Erythroblast (primary cell): ENCODE measurements around the gene CFAP119.

Experiments
- DNase-seq, 2 experiments: peaks; one replicate each; lab custom pipeline; 2025; lab: John Stamatoyannopoulos, UW
- GATA1 ChIP-seq: IDR thresholded peaks from 2 replicates; pipeline ENCODE4 v1.6.1; 2011; ENCODE audit warnings: low read depth, mild to moderate bottlenecking, control low read depth, low read length, moderate library complexity
- POLR2A ChIP-seq: IDR thresholded peaks from 2 replicates; pipeline ENCODE4 v1.6.1; 2011; ENCODE audit warnings: mild to moderate bottlenecking, low read length

Gene CFAP119

DNA sequence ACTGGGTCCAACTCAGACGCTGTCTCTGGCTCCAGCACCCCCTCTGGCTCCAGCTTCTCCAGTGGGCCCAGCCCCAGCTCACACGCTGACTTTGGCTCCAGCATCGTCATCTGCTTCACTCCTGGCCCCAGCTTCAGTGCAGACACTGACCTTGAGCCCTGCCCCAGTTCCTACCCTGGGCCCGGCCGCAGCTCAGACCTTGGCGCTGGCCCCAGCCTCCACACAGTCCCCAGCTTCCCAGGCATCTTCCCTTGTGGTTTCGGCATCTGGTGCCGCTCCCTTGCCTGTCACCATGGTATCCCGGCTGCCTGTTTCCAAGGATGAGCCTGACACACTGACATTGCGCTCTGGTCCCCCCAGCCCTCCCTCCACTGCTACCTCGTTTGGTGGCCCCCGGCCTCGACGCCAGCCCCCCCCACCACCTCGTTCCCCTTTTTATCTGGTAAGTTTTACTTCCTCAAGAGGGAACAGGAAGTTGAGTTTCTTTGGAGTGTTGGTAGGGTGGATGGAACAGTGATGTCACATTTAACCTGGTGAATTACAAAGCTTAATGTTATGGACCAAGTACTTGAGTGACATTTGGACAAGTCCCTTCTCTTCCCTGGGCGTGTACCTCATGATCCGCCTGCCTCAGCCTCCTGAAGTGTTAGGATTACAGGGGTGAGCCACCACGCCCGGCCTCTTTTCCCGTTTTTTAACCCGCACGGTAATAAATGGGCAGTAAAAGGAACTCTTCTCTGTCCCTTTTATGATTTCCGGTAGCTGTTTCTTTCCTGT lies 37.0 kb downstream of the CFAP119 start:
- no peak for DNase-seq
- no peak for TF ChIP-seq POLR2A
- TF ChIP-seq GATA1: no peak

DNA sequence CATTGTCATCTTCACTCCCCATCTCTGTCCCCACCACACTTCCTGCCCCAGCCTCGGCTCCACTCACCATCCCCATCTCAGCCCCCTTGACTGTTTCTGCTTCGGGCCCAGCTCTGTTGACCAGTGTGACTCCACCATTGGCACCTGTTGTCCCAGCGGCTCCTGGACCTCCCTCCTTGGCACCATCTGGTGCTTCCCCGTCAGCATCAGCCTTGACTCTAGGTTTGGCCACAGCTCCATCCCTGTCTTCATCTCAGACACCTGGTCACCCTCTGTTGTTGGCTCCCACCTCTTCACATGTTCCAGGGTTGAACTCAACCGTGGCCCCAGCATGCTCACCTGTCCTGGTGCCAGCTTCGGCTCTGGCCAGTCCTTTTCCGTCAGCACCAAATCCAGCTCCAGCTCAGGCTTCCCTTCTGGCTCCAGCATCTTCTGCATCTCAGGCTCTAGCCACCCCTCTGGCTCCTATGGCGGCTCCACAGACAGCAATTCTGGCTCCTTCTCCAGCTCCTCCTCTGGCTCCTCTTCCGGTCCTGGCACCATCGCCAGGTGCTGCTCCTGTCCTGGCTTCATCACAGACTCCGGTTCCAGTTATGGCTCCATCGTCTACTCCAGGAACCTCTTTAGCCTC lies 38.0 kb downstream of the CFAP119 start:
- no peak for DNase-seq
- no peak for TF ChIP-seq POLR2A
- no peak for TF ChIP-seq GATA1

DNA sequence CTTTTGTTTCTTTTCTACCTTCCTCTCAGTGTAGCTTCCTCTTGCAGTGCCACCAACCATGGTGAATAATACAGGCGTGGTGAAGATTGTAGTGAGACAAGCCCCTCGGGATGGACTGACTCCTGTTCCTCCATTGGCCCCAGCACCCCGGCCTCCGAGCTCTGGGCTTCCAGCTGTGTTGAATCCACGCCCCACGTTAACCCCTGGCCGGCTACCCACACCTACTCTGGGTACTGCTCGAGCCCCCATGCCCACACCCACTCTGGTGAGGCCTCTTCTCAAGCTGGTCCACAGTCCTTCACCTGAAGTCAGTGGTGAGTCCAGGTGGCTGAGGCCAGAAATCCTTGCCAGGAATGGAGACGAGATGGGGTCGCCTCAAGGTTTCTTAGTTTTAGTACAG lies 38.9 kb downstream of the CFAP119 start:
- DNase-seq: no peak
- TF ChIP-seq POLR2A (no peak), GATA1 (no peak)

DNA sequence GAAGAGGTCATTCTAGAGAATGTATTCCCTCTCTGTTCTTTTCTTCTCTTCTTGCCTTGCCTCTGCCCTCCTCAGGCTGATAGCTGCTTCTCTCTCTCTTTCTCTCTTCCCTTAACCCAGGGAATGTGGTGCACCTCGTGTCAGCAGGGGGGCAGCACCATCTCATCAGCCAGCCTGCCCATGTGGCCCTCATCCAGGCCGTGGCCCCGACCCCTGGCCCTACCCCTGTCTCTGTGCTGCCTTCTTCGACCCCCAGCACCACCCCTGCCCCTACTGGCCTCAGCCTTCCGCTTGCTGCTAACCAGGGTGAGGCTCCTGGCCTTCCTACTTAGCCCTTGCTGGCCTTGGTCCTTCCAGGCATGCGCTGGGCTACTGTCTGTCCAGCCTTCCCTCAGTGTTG lies 39.4 kb downstream of the CFAP119 start:
- TF ChIP-seq GATA1 (no peak), POLR2A (no peak)
- peak; percentile 37 to 40 for DNase-seq

DNA sequence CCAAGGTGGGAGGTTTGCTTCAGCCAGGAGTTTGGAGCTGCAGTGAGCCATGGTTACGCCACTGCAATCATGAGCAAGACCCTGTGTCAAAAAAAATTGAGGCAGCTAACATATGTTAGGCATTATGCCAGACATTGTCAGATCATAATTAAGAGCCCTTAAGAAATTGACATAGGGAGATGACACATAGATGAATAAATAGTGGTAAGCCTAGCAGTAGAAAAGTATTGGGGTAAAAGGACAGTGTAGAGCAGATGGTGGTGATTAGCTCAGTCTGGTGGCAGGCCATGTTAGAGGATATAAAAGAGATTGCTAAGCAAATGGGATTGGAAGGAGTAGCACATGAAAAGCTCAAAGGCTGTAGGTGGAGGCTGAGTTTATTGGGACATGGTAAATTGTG lies 40.3 kb downstream of the CFAP119 start:
- no peak for TF ChIP-seq POLR2A
- no peak for TF ChIP-seq GATA1
- no peak for DNase-seq

DNA sequence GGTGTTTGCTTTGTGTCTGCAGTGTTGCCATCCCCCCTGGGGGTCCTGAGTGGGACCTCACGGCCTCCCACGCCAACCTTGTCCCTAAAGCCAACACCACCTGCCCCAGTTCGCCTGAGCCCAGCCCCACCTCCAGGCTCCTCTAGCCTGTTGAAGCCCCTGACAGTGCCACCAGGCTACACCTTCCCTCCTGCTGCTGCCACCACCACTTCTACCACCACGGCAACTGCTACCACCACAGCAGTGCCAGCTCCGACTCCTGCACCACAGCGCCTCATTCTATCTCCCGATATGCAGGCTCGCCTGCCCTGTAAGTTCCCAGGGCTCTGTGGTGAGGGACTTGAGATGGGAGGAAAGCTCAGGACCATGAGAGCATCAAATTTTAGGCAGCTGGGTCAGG lies 40.7 kb downstream of the CFAP119 start:
- TF ChIP-seq GATA1: no peak
- no peak for TF ChIP-seq POLR2A
- no peak for DNase-seq

DNA sequence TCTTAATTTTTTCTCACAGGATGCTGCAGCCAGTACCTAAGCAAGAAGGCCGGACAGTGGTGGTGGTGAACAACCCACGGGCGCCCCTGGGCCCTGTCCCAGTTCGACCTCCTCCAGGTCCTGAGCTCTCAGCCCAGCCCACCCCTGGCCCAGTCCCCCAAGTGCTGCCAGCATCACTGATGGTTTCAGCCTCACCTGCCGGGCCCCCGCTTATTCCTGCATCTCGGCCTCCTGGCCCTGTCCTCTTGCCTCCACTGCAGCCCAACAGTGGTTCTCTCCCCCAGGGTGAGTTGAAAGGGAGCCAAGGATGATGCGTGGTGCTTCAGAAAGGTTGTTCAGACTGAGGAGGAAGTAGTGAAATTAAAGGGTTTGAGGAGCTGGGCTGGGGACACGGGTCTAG lies 41.2 kb downstream of the CFAP119 start:
- TF ChIP-seq GATA1 (no peak), POLR2A (no peak)
- no peak for DNase-seq

DNA sequence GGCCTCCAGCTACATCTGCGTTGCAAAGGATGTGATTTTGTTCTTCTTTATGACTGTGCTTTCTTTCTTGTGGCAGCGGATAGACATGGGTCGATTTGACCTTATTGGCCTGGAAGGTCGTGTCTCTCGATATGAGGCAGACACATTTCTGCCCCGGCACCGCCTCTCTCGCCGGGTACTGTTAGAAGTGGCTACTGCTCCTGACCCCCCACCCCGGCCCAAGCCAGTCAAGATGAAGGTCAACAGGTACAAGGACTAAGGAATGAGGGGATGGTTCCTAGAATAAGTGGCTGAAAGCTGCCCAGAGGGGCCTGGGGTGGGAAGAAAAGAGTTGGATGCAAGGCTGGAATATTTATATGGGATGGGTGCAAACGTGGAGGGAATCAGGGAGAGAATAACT lies 41.8 kb downstream of the CFAP119 start:
- no peak for TF ChIP-seq POLR2A
- TF ChIP-seq GATA1: no peak
- no peak for DNase-seq

DNA sequence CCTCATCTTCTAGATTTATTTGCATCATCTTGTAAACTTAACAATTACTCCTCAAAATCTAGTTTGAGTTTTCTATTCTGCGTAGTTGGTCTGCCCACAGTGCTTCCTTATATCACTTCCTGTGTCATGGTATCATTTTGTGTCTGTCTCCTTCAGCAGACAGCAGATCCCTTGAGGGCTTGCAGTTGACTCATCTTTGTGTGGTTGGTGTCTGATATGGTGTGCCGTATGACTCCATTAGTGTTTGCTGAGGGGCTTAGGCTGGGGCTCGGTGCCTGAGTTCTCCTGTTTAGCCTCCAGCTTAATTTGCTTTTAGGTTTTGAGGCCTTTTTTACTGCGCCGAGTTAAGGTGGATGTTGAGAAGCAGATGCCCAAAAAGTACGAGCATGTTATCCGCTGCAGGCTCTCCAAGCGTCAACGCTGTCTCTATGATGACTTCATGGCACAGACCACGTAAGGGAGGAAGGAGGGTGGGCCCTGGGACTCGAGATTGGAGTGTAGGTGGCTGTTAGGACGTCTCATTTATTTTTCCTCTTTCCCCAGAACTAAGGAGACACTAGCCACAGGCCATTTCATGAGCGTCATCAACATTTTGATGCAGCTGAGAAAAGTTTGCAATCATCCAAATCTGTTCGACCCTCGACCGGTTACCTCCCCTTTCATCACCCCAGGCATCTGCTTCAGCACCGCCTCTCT lies 46.0 kb downstream of the CFAP119 start:
- DNase-seq: no peak
- no peak for TF ChIP-seq GATA1
- no peak for TF ChIP-seq POLR2A

DNA sequence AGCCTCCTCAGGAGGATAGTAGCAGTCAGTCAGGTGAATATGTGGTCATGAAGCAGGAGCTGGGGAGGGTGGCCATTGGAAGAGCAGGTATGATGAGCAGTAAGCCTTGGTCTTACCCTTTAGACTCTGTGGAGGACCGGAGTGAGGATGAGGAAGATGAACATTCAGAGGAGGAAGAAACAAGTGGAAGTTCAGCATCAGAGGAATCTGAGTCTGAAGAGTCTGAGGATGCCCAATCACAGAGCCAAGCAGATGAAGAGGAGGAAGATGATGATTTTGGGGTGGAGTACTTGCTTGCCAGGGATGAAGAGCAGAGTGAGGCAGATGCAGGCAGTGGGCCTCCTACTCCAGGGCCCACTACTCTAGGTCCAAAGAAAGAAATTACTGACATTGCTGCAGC lies 50.1 kb downstream of the CFAP119 start:
- no peak for DNase-seq
- TF ChIP-seq POLR2A (no peak), GATA1 (no peak)

DNA sequence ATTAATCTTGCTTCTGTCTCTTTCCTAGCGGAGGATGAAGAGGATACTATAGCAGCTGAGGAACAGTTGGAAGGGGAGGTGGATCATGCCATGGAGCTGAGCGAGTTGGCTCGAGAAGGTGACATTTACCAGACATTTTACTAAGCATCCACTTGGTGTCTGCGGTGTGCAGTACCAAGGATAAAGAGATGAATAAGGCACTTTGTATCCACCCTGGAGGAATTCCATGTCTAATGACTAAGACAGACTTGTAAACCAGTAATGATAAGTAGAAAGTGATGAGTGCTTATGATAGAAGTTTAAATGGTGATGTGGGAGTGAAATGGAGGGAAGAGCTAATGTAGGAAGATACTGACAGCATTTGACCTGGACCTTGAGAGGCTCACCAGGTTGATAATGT lies 50.9 kb downstream of the CFAP119 start:
- TF ChIP-seq GATA1: no peak
- no peak for TF ChIP-seq POLR2A

More for the DNA sequence above, 50.9 kb downstream of the CFAP119 start:
- no peak for DNase-seq
